Breast epithelium (tissue), 4 donors: ENCODE data around the gene TMEM202. TPM values are rescaled to one million over a fixed set of nuclear protein-coding genes. Genes with fewer than 3 reads are reported as not detected.

Experiments
- DNase-seq, 2 donors: peaks; one replicate each; pipeline ENCODE4 v3.0.0-alpha.2; 2019; ENCODE audit warnings: low spot score in 2 of 2
- H3K27ac ChIP-seq, 2 donors: fragments of 200-600 bp; sonication (generic) in 1 of 2; one replicate each; pipeline ENCODE4 v1.5.1; 2016 to 2019; ENCODE audit warnings: mild to moderate bottlenecking in 1 of 2
- H3K27me3 ChIP-seq, 2 donors: fragments of 200-600 bp; sonication (generic) in 1 of 2; one replicate each; pipeline versions ENCODE4 v1.5.1 to v1.6.0; 2017 to 2019; ENCODE audit warnings: control low read depth in 1 of 2, mild to moderate bottlenecking in 1 of 2
- H3K36me3 ChIP-seq: fragments of 200-600 bp; one replicate; pipeline ENCODE4 v1.5.1; 2019
- H3K4me1 ChIP-seq, 2 donors: fragments of 200-600 bp; sonication (generic); one replicate each; pipeline ENCODE4 v1.5.1; 2016 to 2019; ENCODE audit warnings: control low read depth in 1 of 2
- H3K4me3 ChIP-seq, 3 donors: fragments of 200-600 bp; sonication (generic); 1 replicate in 2 of 3; 2 replicates in 1 of 3; pipeline ENCODE4 v1.5.1; 2016 to 2019; ENCODE audit warnings: mild to moderate bottlenecking in 3 of 3, moderate library complexity in 2 of 3
- H3K9me3 ChIP-seq, 2 donors: fragments of 200-600 bp; sonication (generic) in 1 of 2; one replicate each; pipeline ENCODE4 v1.5.1; 2016 to 2019; ENCODE audit warnings: control low read depth in 1 of 2
- CTCF ChIP-seq, 3 donors: fragments of 450-650 bp; IDR thresholded peaks; one replicate each; pipeline ENCODE4 v1.5.1; 2016 to 2017; ENCODE audit warnings: antibody characterized with exemption in 3 of 3, mild to moderate bottlenecking in 3 of 3, moderate library complexity in 3 of 3
- POLR2A ChIP-seq: fragments of 450-650 bp; IDR thresholded peaks from one replicate; pipeline ENCODE4 v1.6.1; 2016; ENCODE audit warnings: antibody characterized with exemption, mild to moderate bottlenecking, moderate library complexity
- POLR2AphosphoS5 ChIP-seq, 3 donors: sonication (generic); formaldehyde crosslinking; IDR thresholded peaks; one replicate each; pipeline ENCODE4 v1.6.1; 2017; ENCODE audit warnings: antibody characterized with exemption in 3 of 3
- intact Hi-C: fragments of 100-400 bp; cut with DNase I; formaldehyde crosslinking; loops from one replicate; pipeline ENCODE4 v1.15.1; 2023; ENCODE audit warnings: low total_unique reads
- total RNA-seq, 3 donors: library from RNA; depleted of rRNA; stranded (reverse); fragments of >200 nt; gene quantifications; one replicate each; pipeline ENCODE4 v1.1.0, GENCODE V29; 2016

TMEM202 gene
- total RNA-seq, 3 donors from 2014 or later, result not detected

- TF ChIP-seq CTCF (IDR thresholded peaks at IDR 0.05), result no peak
- no peak for TF ChIP-seq POLR2AphosphoS5 (IDR thresholded peaks at IDR 0.05)
- no peak for TF ChIP-seq POLR2A
- peaks cover 4 to 6% of the 10 kb centered on the region in 2 donors for H3K4me1 ChIP-seq
- H3K9me3 ChIP-seq, result no peaks in the 10 kb centered on the region
- intact Hi-C loops, result no loop called here
- no peak overlapping the region for H3K4me3 ChIP-seq
- no peaks in the 10 kb centered on the region for H3K36me3 ChIP-seq
- DNase-seq, result no peak
- H3K27me3 ChIP-seq, result no peaks in the 10 kb centered on the region
- H3K27ac ChIP-seq, result peak overlapping the region in 1 of 2 donors; percentile 52
These were observed 36.9 kb upstream of the TMEM202 start for GRCh38 chr15:72361176-72361575.

- Histone ChIP-seq H3K27me3 (no peaks in the 10 kb centered on the region), H3K4me1 (no peaks in the 10 kb centered on the region), H3K36me3 (no peaks in the 10 kb centered on the region), H3K9me3 (no peaks in the 10 kb centered on the region), H3K27ac (no peak overlapping the region), H3K4me3 (no peak overlapping the region)
- no peak for DNase-seq
- TF ChIP-seq POLR2A (no peak), POLR2AphosphoS5 (IDR thresholded peaks at IDR 0.05) (no peak), CTCF (IDR thresholded peaks at IDR 0.05) (no peak)
- intact Hi-C loops, result no loop called here
These were observed 32.3 kb upstream of the TMEM202 start for GRCh38 chr15:72365844-72366243.

- no peak overlapping the region for H3K4me3 ChIP-seq
- no peaks in the 10 kb centered on the region for H3K9me3 ChIP-seq
- intact Hi-C loops, result no loop called here
- no peaks in the 10 kb centered on the region for H3K27me3 ChIP-seq
- TF ChIP-seq POLR2A (no peak), CTCF (IDR thresholded peaks at IDR 0.05) (no peak), POLR2AphosphoS5 (IDR thresholded peaks at IDR 0.05) (no peak)
- no peak for DNase-seq
- H3K27ac ChIP-seq, result peak overlapping the region; percentile 22 to 36
- no peaks in the 10 kb centered on the region for H3K4me1 ChIP-seq
- no peaks in the 10 kb centered on the region for H3K36me3 ChIP-seq
These were observed 29.8 kb upstream of the TMEM202 start for GRCh38 chr15:72368325-72368724.

- Histone ChIP-seq H3K4me3 (no peak overlapping the region), H3K27me3 (no peaks in the 10 kb centered on the region), H3K4me1 (no peaks in the 10 kb centered on the region), H3K27ac (peak overlapping the region; percentile 22 to 36), H3K9me3 (no peaks in the 10 kb centered on the region), H3K36me3 (no peaks in the 10 kb centered on the region)
- TF ChIP-seq POLR2A, result no peak
- no peak for TF ChIP-seq POLR2AphosphoS5 (IDR thresholded peaks at IDR 0.05)
- TF ChIP-seq CTCF (IDR thresholded peaks at IDR 0.05), result no peak
- peak in 1 of 2 donors; percentile 37 for DNase-seq
- intact Hi-C loops, result no loop called here
These were observed 29.2 kb upstream of the TMEM202 start for GRCh38 chr15:72368899-72369298.

GRCh38 chr15:72369964-72370363 is 28.1 kb upstream of the TMEM202 start:
- Histone ChIP-seq H3K36me3 (no peaks in the 10 kb centered on the region), H3K4me1 (no peaks in the 10 kb centered on the region), H3K4me3 (no peak overlapping the region), H3K27ac (no peak overlapping the region), H3K27me3 (no peaks in the 10 kb centered on the region), H3K9me3 (no peaks in the 10 kb centered on the region)
- intact Hi-C loops, result no loop called here
- no peak for TF ChIP-seq POLR2AphosphoS5 (IDR thresholded peaks at IDR 0.05)
- no peak for TF ChIP-seq CTCF (IDR thresholded peaks at IDR 0.05)
- TF ChIP-seq POLR2A, result no peak
- DNase-seq, result no peak
